ENCODE data around the gene CDH13.
"Not testable (repeated sequence)": the region's sequence is repeated elsewhere in the genome, so short reads cannot be mapped to it uniquely, and the experiment has no call there.

Gene CDH13

GRCh38 chr16:82899731-82900450, 273.1 kb downstream of the CDH13 start:
- no peak for DNase-seq

- DNase-seq, result no peak
Observed at GRCh38 chr16:82900559-82900958, 273.8 kb downstream of the CDH13 start.

GRCh38 chr16:82911925-82912324, 285.2 kb downstream of the CDH13 start:
- DNase-seq, result no peak

GRCh38 chr16:82915139-82915824, 288.5 kb downstream of the CDH13 start:
- no peak for DNase-seq

GRCh38 chr16:82917886-82918595, 291.3 kb downstream of the CDH13 start:
- DNase-seq, result no peak

- DNase-seq, result no peak
Observed at GRCh38 chr16:82924075-82924854, 297.5 kb downstream of the CDH13 start.

GRCh38 chr16:82926500-82926899, 299.7 kb downstream of the CDH13 start:
- DNase-seq, result no peak

GRCh38 chr16:82933933-82934332, 307.2 kb downstream of the CDH13 start:
- not testable (repeated sequence) for DNase-seq

- no peak for DNase-seq
Observed at GRCh38 chr16:82935766-82936165, 309.0 kb downstream of the CDH13 start.

GRCh38 chr16:82936941-82937551, 310.3 kb downstream of the CDH13 start:
- no peak for DNase-seq

- no peak for DNase-seq
Observed at GRCh38 chr16:82937926-82938520, 311.3 kb downstream of the CDH13 start.

GRCh38 chr16:82943371-82943770, 316.6 kb downstream of the CDH13 start:
- no peak for DNase-seq

- DNase-seq, result no peak
Observed at GRCh38 chr16:82945420-82946101, 318.8 kb downstream of the CDH13 start.

GRCh38 chr16:82947698-82948097, 320.9 kb downstream of the CDH13 start:
- no peak for DNase-seq

- DNase-seq, result no peak
Observed at GRCh38 chr16:82949016-82949415, 322.2 kb downstream of the CDH13 start.

- DNase-seq, result no peak
Observed at GRCh38 chr16:82953517-82953916, 326.7 kb downstream of the CDH13 start.

GRCh38 chr16:82954224-82954929, 327.6 kb downstream of the CDH13 start:
- no peak for DNase-seq

GRCh38 chr16:82955741-82956348, 329.1 kb downstream of the CDH13 start:
- DNase-seq, result no peak

- DNase-seq, result no peak
Observed at GRCh38 chr16:82957212-82957611, 330.4 kb downstream of the CDH13 start.

- DNase-seq, result no peak
Observed at GRCh38 chr16:82960918-82961317, 334.1 kb downstream of the CDH13 start.

Measured in NCI-H226 (cell line).